Activated T-cell treated with anti-CD3 and anti-CD28 coated beads for 1 hour (primary cell): Measurements from ENCODE around the gene YIPF7.

ENCODE experiments used
- DNase-seq: peaks from one replicate; pipeline ENCODE4 v3.0.0-alpha.2; 2020; ENCODE audit warnings: low read depth

Gene YIPF7

DNA sequence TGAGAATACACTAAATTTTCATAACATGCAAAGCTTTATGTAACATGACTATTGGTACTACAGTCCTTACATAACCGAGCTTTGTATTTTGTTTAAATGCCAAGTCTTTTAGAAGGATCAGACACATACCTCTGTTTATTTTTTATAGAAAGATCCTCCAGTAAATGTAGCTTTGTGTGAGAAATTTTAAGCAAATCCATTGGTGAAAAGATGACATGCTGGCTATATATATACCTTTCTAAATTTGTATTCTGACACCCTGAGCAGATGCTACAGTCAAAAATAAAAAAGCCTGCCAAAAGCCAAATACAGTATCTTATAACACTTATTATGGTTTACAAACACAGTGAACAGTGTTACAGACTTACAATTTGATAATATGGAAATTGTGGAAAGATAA lies at the start of gene YIPF7:
TSS of gene YIPF7 (minus strand) at position 201 of the 400 bp plus-strand sequence. CDS start 1,525 bp downstream, outside the sequence.
- DNase-seq = no peak

DNA sequence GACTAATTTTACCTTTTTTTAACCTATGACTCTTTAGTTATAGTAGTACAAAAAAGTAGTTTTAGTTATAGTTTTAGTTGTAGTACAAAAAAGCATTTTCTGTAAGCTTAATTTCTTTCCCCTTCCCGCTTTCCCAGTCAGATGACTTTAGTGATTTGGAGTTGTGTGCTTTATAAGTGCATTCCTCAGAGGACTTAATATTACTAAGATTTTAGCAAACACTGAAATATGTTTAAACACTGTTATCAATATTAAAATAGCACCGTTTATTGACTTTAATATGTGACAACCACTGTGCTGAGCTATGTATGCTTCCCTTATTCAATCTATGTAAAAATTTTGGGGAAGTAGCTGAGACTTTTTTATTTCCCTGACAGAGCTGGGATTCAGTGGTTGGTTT lies 49.6 kb upstream of the YIPF7 start:
- no peak for DNase-seq

DNA sequence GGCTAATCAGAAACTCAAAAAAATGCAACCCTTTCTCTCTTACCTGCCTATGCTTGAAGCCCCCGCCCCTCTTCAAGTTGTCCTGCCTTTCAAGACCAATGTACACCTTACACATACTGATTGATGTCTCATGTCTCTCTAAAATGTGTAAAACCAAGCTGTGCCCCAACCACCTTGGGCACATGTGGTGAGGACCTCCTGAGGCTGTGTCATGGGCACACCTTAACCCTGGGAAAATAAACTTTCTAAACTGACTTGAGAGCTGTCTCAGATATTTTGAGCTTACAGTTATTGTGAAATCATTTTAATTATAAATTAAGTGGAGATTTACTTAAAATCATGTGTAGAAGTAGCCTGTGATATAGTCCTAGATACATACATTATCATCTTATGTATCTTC lies 49.0 kb upstream of the YIPF7 start:
- DNase-seq = no peak

DNA sequence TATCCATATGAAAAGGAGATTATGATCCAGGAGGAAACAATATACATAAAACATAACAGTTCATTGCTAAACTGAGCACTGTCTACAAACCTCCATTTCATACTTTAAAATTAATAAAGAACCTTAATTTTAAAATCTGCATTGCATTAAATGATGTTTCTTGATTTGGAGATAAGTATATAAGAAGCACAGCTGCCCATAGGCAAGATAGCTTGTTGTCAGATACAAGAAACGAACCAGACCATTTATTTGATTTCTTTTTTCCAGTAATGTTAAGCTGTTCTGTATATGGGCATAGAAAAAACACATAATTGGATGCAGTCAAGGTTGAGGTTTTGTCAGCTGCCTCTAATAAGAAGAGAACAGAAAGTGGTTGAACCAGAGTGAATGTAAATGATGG lies 33.2 kb upstream of the YIPF7 start:
- no peak for DNase-seq

DNA sequence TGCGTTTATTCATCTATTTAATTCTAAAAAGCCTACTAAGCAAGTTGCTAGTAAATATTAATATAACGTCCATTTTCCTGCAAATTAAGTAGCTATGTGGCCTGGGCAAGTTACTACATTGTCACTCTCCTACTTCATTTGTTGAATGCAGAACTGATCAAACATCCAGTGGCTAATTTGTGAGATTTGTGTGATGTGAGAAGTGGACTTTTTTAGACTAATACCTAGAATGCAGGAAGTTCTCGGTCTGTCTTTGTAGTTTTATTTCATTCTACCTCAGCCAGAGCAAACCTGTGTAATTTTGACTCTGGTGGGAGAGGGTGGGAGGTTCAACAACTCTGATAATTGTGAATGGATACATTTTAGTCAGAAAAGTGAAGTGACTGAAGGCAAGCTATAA lies 27.6 kb upstream of the YIPF7 start:
- DNase-seq = no peak

DNA sequence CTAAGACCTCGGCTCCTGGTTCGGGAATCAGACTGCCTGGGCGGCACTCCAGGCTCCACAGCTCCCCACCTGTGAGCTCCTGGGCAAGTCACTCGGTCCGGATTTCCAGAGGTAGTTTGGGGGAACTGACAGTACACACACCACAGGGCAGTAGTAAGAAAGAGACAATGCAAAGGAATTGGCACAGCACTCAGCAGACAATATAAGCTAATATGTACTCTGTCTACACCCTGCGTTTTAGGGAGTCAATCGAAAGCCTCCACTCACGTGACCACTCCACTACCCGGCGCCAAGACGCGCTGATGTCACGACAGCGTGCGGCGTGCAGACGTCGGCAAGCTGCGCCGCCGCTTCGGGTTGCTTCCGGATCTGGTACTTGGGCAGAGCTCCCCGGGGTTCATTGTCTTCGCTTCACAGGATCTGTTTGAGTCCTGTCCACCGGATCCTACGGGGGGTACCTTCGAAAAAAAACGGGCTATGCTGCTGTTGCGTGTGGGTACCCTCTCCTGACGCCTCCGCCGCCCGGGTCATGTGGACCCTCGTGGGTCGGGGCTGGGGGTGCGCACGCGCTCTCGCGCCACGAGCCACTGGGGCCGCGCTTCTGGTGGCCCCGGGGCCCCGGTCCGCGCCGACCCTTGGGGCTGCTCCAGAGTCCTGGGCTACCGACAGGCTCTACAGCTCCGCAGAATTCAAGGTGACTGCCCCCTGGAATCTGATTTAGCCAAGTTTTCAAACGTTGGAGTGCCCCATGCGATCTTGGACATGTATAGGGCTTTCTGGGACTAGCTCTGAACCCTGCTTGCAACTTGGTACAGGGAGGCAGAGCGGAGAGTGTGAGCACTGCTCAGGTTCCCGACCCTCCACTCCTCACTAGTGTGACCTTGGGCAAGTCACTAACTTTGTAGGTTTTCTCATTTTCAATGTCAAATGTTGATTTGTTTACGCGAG lies 26.9 kb upstream of the YIPF7 start, which contains the start of gene GUF1:
TSS of gene GUF1 (plus strand) at position 327 of the 948 bp plus-strand sequence. CDS start at position 530, 203 bp downstream.
- DNase-seq = peak; percentile 74

DNA sequence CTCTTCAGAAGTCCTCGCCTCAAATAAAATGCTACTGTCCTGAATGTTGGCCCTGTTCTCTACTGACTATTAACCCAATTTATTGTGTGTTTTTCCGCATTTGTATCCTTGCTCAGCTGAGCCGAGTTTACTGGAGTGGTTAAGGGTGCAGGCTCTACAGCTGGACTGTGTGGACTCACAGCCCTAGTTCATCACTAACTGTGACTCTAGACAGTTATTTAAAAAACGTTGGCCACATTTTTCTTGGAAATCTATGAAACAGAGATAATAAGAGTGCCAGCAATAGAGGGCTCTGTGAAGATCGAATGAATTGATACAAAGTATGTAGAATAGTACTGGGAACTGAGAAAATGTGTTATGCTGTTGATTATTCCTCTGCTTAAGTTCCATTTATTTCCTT lies 23.9 kb upstream of the YIPF7 start:
- DNase-seq = no peak

DNA sequence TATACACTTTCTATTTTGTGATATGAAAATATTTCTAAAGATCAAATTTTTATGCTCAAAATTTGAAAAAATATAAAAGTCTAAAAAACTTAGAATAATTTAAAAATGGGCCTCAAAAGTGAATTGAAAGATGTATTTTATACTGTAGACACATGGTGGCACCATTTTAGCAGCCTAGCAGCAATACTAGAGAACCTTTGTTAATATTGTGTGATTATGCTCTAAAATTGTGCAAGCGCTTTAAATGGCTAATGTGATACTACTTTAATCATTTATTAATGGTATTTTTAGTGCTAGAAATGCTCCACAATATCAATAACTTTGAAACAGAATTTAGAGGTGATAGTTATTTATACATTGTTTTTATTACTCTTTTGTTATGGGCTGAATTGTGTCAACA lies 23.0 kb upstream of the YIPF7 start:
- DNase-seq = no peak

DNA sequence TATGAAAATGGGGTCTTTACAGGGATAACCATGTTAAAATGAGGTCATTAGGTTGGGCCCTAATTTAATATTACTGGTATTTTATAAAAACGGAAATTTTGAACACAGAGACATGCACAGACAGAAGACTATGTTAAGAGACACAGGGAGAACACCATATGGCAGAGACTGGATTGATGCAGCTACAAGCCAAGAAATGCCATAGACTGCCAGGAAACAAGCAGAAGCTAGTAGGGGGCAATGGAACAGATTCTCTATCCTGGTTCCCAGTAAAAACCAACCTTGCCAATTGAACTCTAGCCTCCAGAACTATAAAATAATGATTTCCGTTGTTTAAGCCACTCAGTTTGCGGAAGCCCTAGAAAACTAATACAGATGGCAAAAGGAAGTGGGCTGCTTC lies 20.2 kb upstream of the YIPF7 start:
- DNase-seq = no peak

DNA sequence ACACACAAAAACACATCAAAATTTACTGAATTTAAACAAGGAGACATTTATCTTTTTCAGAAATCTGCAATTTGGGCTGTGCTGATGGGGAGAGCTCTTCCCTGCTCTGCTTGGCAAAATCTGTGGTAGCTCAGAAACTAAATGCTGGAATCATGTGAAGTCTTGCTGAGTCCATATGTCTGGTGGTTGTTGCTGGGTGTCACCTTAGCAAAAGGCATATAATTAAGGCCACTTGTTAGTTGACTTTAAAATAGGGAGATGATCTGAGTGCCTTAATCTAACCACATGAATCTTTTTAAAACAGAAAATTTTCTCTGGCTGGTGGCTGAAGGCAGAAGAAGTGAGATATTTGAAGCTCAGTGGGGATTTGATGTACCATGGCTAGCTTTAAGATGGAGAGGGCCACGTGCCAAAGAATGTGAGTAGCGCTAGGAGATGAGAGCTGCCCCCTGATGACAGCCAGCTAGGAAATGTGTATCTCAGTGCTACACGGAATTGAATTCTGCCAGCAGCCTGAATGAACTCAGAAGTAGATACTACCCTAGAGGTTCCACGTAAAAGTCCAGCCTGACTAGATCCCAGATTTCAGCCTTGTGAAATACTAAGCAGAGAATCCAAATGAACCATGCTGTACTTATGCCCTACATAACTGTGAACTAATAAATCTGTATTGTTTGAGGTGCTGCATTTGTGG lies 19.2 kb upstream of the YIPF7 start:
- no peak for DNase-seq

DNA sequence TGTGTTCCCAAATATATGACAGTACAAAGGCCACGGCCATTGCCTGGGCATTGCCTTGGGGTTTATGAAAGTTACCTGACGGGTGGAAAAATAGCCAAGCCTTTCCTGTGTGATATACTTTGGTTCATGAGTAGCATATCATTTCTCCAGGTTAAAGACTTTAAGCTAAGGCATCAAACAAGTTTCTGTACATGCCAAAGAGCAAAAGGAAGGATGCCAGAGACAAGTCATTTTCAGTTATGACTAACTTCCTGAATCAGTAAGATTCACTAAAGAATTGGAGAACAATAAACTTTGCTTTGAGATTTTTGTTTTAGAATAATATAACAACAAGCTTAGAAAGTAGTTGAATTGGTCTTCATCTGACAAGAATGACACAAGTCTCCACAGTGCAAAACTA lies 17.1 kb upstream of the YIPF7 start:
- DNase-seq = no peak

DNA sequence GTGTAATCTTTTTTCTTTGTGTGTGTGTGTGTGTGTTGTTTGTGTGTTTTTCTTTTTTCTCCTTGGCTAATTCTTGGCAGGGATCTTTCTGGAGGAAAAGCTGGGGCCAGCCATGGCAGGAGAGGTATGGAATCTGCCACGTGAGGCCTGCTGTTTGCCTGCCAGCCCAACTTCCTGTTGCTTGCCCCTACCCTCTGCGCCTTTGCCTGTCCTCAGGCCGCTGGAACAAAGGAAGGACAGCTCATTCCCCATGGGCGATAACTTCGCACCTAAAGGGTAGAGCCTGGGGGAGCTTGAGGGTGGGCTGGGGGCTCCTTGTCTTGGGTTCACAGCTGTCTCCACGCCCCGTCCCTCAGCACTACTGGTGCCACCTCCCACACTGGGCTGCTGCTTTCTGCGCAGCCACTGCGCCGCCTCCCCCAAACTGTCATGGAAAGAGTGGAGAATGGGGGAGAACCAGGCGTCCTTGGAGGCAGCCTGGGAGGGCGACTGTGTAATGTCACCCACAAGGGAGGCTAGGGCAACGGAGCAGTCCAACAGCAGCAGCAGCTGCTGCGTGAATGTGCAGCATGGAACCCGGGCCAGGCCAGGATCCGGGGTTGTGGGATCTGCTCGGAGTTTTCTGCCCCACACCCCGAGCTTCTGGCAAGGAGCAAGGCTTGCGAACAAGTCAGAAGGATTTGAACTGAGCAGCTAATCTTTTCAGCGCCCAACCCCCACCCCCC lies 12.3 kb upstream of the YIPF7 start:
- DNase-seq = no peak

DNA sequence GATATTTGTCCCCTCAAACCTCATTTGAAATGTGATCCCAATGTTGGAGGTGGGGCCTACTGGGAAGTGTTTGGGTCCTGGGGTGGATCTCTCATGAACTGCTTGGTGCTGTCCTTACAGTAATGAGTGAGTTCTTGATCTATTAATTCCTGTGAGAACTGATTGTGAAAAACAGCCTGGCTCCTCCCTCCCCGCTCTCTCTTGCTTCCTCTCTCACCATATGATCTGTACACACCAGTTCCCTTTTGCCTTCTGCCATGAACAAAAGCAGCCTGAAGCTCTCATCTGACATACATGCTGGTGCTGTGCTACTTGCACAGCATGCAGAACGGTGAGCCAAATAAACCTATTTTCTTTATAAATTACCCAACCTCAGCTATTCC lies 11.2 kb upstream of the YIPF7 start:
- DNase-seq = no peak

DNA sequence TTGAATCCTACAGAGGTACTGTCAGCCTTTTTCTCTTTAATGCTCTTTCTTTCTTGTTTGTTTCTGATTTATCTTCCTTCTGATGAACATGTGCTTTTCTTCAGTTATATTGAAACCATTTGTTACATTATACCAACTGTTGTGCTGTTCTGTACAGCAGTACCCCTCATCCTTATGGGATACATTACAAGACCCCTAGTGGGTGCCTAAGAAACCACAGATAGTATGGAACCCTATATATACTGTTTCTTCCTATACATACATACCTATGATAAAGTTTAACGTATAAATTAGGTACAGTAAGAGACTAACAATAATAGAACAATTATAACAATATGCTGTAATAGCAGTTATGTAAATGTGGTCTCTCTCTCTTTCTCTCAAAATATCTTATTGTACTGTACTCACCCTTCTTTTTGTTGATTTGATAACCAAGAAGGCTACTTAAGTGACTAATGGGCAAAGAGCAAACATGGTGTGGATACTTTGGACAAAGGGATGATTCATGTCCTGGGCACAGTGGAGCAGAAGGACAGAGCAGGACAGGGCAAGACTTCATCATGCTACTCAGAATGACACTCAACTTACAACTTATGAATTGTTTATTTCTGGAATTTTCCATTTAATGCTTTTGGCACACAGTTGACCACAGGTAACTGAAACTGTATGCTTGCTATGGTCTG lies 10.7 kb upstream of the YIPF7 start:
- DNase-seq = no peak

DNA sequence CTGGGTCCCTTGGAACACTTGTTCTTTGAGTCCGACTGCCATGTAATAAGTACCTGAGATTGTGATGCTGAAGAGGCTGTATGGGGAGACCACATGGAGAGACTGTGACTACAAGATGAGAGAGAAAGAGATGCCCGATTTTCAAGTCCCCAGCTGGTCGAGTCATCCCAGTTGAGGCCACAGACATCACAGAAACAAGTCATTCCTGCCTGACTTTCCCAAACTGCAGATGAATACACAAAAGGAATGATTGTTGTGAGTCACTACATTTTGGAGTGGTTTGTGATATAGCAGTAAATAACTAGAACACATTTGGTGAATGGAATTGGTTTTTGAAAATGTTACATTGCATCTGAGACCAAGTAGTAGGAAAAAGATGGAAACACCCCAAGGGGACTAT lies 9.0 kb upstream of the YIPF7 start:
- DNase-seq = no peak

DNA sequence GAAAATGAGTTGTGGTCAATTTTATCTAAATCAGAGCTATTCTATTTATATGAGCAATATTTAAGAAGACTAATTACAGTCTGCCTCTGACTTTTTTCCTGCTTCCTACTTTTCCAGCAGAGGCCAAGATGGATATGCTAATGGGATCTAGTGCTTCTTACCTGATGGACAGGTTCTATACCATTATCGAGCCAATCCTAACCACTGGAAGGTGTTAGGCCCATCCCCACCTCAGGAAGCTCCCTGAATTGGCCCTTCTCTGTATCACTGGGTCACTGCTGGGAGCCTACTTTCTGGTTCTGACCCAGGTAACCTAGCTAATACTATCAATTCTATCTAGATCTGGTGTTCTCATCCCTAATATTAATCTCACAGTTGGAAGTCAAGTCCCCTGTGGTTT lies 577 bp upstream of the YIPF7 start:
- no peak for DNase-seq

DNA sequence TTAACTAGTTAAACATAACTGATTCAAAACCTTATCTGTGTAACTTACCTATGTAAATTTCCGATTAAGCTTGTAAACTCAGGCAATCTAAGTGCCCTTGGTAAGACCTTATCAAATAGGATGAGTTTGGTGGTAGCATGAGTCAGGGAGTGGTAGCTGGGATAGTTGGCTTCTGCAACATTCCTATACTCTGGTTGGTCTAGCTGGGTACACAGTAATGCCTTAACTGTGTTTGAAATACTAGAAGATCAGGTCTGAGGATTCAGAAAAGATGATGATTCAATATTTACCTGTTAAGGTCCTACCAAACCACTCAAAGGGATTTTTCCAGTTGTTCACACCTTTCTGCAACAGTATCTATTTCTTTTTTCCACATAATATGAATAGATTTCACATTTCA lies 5.3 kb downstream of the YIPF7 start:
- DNase-seq = no peak

DNA sequence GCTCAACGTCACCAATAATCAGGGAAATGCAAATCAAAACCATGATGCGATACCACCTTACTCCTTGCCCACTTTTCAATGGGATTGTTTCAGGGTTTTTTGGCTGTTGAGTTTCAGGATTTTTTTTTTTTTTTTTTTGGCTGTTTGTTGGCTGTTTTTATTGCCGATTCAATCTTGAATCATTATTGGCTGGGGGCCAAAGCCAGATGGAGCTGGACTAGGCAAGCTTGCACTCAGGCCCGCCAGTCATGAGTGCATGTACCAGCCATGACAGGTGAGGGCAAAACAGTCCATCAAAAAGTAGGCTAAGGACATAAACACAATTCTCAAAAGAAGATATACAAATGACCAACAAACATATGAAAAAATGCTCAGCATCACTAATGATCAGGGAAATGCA lies 13.3 kb downstream of the YIPF7 start:
- DNase-seq = no peak

DNA sequence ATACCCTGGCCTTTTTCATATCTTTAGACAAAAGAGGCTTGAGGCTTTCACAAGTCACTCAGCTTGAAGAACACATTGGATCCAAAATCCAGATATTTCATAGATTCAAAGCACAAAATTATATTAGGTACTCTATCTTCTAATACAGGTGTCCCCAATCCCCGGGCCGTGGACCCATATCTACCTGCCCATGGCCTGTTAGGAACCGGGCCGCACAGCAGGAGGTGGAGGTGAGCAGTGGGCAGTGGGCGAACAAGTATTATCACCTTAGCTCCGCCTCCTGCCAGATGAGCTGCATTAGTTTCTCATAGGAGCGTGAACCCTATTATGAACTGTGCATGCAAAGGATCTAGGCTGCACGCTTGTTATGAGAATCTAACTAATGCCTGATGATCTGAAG lies 18.7 kb downstream of the YIPF7 start:
- DNase-seq = no peak

DNA sequence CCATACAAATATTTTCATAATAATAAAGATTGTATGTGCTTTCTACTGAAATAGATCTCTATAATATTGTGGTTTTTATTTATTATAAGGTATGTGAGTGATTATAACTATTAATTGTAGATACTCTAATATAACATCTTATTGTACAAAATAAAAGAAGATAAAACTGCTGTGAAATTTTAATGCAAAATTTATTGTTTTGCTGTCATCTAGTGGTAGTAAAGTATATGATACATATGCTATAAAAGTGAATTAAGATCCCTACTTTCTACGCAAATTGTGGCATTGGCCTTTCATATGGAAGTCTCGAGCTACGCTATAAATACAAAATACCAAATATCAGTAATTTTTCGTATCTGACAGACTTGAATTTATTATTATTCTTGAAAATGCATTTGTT lies 19.3 kb downstream of the YIPF7 start:
- no peak for DNase-seq

DNA sequence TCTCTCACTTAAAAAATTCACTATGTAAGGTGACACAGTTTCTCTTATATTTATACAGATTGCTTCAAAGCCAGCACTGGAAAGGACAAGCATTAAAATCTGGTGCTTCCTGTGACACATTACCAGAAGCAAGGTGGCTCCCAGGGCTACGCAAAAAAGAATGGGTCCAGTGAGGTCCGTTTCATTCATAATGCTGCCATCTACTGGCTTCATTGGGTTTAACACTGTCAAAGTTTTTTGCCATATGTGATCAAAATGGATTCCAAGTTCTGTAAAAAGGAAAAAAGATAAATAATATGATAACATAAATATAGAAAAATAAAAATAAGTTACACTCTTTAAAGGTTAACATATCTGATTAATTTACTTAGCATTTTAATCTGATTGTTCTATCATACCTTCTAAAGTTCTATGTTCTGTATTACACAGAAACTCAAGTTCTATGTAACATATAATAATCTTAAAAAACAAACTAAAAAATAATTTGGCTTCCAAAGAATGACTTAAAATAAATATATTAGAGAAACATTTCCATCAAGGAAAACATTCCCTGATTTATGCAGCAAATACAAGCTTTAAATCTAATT lies 22.1 kb downstream of the YIPF7 start:
- DNase-seq = peak; percentile 3

DNA sequence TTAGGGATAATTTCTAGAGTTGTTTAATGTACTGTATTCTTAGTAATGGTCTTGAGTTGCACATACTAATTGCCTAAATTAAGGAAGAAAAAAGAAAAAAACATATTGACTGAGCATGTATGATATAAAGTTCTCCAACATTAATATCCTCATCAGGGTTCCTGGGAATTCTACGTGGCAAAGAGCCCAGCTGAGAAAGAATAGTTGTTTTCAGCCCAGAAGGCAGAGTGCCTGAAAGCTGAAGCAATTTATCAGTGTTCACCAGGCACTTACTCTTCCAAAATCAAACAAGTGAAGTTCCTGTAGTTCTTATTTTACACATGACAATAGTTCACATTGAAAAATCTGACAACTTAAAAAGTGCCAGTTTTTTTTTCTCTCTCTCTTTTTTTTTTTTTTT lies 27.7 kb downstream of the YIPF7 start:
- DNase-seq = no peak
